Measurements from ENCODE around the gene TINAGL1. TPM values are rescaled to one million over a fixed set of nuclear protein-coding genes. Genes with fewer than 3 reads are reported as not detected.

The TINAGL1 gene
- total RNA-seq, 1 donor from 2014 or later: not detected

- intact Hi-C loops (cut with micrococcal nuclease): no loop called here
- H3K36me3 Mint-ChIP-seq (ENCODE audit: low read depth): no peaks in the 10 kb centered on the region
- H3K27me3 Mint-ChIP-seq (ENCODE audit: low read depth): peaks cover 36% of the 10 kb centered on the region
- H3K9me3 Mint-ChIP-seq: no peaks in the 10 kb centered on the region
- no peak for DNase-seq (ENCODE audit: low spot score)
- no peak overlapping the region for H3K4me3 Mint-ChIP-seq (ENCODE audit: low read depth)
- H3K4me1 Mint-ChIP-seq (ENCODE audit: low read depth): peaks cover 4% of the 10 kb centered on the region
- no peak overlapping the region for H3K27ac Mint-ChIP-seq
Observed at GRCh38 chr1:31614414-31615005, 38.2 kb downstream of the TINAGL1 start.

- no peak overlapping the region for H3K4me3 Mint-ChIP-seq (ENCODE audit: low read depth)
Observed at GRCh38 chr1:31615414-31615813, 39.1 kb downstream of the TINAGL1 start.

GRCh38 chr1:31615939-31616338, 39.6 kb downstream of the TINAGL1 start:
- H3K4me3 Mint-ChIP-seq (ENCODE audit: low read depth): no peak overlapping the region
- DNase-seq (ENCODE audit: low spot score): no peak
- intact Hi-C loops (cut with micrococcal nuclease): no loop called here
- no peaks in the 10 kb centered on the region for H3K9me3 Mint-ChIP-seq
- H3K36me3 Mint-ChIP-seq (ENCODE audit: low read depth): no peaks in the 10 kb centered on the region
- peaks cover 4% of the 10 kb centered on the region for H3K4me1 Mint-ChIP-seq (ENCODE audit: low read depth)
- H3K27ac Mint-ChIP-seq: no peak overlapping the region
- H3K27me3 Mint-ChIP-seq (ENCODE audit: low read depth): peaks cover 30% of the 10 kb centered on the region

More at GRCh38 chr1:31615414-31615813, 39.1 kb downstream of the TINAGL1 start:
- no peaks in the 10 kb centered on the region for H3K9me3 Mint-ChIP-seq
- H3K27ac Mint-ChIP-seq: no peak overlapping the region
- intact Hi-C loops (cut with micrococcal nuclease): no loop called here
- peaks cover 32% of the 10 kb centered on the region for H3K27me3 Mint-ChIP-seq (ENCODE audit: low read depth)
- DNase-seq (ENCODE audit: low spot score): no peak
- no peaks in the 10 kb centered on the region for H3K36me3 Mint-ChIP-seq (ENCODE audit: low read depth)
- H3K4me1 Mint-ChIP-seq (ENCODE audit: low read depth): peaks cover 4% of the 10 kb centered on the region

GRCh38 chr1:31617218-31617915, 41.1 kb downstream of the TINAGL1 start, which contains the start of gene HCRTR1:
TSS of gene HCRTR1 (plus strand) at chr1:31617689. CDS start at chr1:31619193, 1,504 bp downstream.
- no peak within 1 kb of the TSS for H3K4me3 Mint-ChIP-seq (ENCODE audit: low read depth)
- H3K27me3 Mint-ChIP-seq (ENCODE audit: low read depth): peaks cover 28% of the 10 kb centered on the region
- no peaks in the 10 kb centered on the region for H3K4me1 Mint-ChIP-seq (ENCODE audit: low read depth)
- no peak within 1 kb of the TSS for H3K27ac Mint-ChIP-seq
- no peaks in the 10 kb centered on the region for H3K9me3 Mint-ChIP-seq
- DNase-seq (ENCODE audit: low spot score): no peak
- intact Hi-C loops (cut with micrococcal nuclease): no loop called here
- no peaks in the 10 kb centered on the region for H3K36me3 Mint-ChIP-seq (ENCODE audit: low read depth)

- H3K4me1 Mint-ChIP-seq (ENCODE audit: low read depth): no peaks in the 10 kb centered on the region
- H3K9me3 Mint-ChIP-seq: no peaks in the 10 kb centered on the region
- intact Hi-C loops (cut with micrococcal nuclease): loop anchor here (1.0 kb wide), 1 partner anchor 54 kb away; no protein-coding TSS in a partner anchor
- H3K4me3 Mint-ChIP-seq (ENCODE audit: low read depth): no peak overlapping the region
- no peaks in the 10 kb centered on the region for H3K36me3 Mint-ChIP-seq (ENCODE audit: low read depth)
- H3K27ac Mint-ChIP-seq: no peak overlapping the region
- DNase-seq (ENCODE audit: low spot score): peak; percentile 23
- H3K27me3 Mint-ChIP-seq (ENCODE audit: low read depth): peaks cover 25% of the 10 kb centered on the region
Observed at GRCh38 chr1:31617916-31618746, 41.8 kb downstream of the TINAGL1 start.

GRCh38 chr1:31618916-31619846, 42.9 kb downstream of the TINAGL1 start:
- Mint-ChIP-seq H3K27ac (no peak overlapping the region), H3K9me3 (no peaks in the 10 kb centered on the region), H3K36me3 (ENCODE audit: low read depth) (no peaks in the 10 kb centered on the region), H3K27me3 (ENCODE audit: low read depth) (peaks cover 25% of the 10 kb centered on the region), H3K4me3 (ENCODE audit: low read depth) (no peak overlapping the region), H3K4me1 (ENCODE audit: low read depth) (no peaks in the 10 kb centered on the region)
- DNase-seq (ENCODE audit: low spot score): no peak
- intact Hi-C loops (cut with micrococcal nuclease): loop anchor here (1.0 kb wide), 1 partner anchor 55 kb away; no protein-coding TSS in a partner anchor

GRCh38 chr1:31620631-31621497, 44.5 kb downstream of the TINAGL1 start:
- Mint-ChIP-seq H3K36me3 (ENCODE audit: low read depth) (no peaks in the 10 kb centered on the region), H3K4me3 (ENCODE audit: low read depth) (no peak overlapping the region), H3K27ac (no peak overlapping the region), H3K9me3 (no peaks in the 10 kb centered on the region), H3K4me1 (ENCODE audit: low read depth) (peaks cover 5% of the 10 kb centered on the region), H3K27me3 (ENCODE audit: low read depth) (peaks cover 21% of the 10 kb centered on the region)
- intact Hi-C loops (cut with micrococcal nuclease): no loop called here
- no peak for DNase-seq (ENCODE audit: low spot score)

GRCh38 chr1:31621498-31621820, 45.1 kb downstream of the TINAGL1 start:
- Mint-ChIP-seq H3K9me3 (no peaks in the 10 kb centered on the region), H3K27ac (no peak overlapping the region), H3K4me1 (ENCODE audit: low read depth) (peaks cover 5% of the 10 kb centered on the region), H3K27me3 (ENCODE audit: low read depth) (peaks cover 16% of the 10 kb centered on the region), H3K36me3 (ENCODE audit: low read depth) (no peaks in the 10 kb centered on the region), H3K4me3 (ENCODE audit: low read depth) (no peak overlapping the region)
- intact Hi-C loops (cut with micrococcal nuclease): no loop called here
- no peak for DNase-seq (ENCODE audit: low spot score)

GRCh38 chr1:31621847-31622730, 45.8 kb downstream of the TINAGL1 start:
- no peak overlapping the region for H3K27ac Mint-ChIP-seq
- no peak for DNase-seq (ENCODE audit: low spot score)
- peaks cover 10% of the 10 kb centered on the region for H3K27me3 Mint-ChIP-seq (ENCODE audit: low read depth)
- H3K4me1 Mint-ChIP-seq (ENCODE audit: low read depth): peaks cover 5% of the 10 kb centered on the region
- intact Hi-C loops (cut with micrococcal nuclease): no loop called here
- H3K36me3 Mint-ChIP-seq (ENCODE audit: low read depth): no peaks in the 10 kb centered on the region
- no peaks in the 10 kb centered on the region for H3K9me3 Mint-ChIP-seq
- no peak overlapping the region for H3K4me3 Mint-ChIP-seq (ENCODE audit: low read depth)

- DNase-seq (ENCODE audit: low spot score): no peak
- Mint-ChIP-seq H3K4me1 (ENCODE audit: low read depth) (peaks cover 5% of the 10 kb centered on the region), H3K9me3 (no peaks in the 10 kb centered on the region), H3K36me3 (ENCODE audit: low read depth) (peaks cover 4% of the 10 kb centered on the region), H3K27me3 (ENCODE audit: low read depth) (peaks cover 7% of the 10 kb centered on the region), H3K27ac (no peak overlapping the region), H3K4me3 (ENCODE audit: low read depth) (no peak overlapping the region)
- intact Hi-C loops (cut with micrococcal nuclease): no loop called here
Observed at GRCh38 chr1:31623365-31623764, 47.0 kb downstream of the TINAGL1 start.

GRCh38 chr1:31624309-31624708, 48.0 kb downstream of the TINAGL1 start:
- DNase-seq (ENCODE audit: low spot score): no peak

More at GRCh38 chr1:31624309-31624708, 48.0 kb downstream of the TINAGL1 start:
- Mint-ChIP-seq H3K4me1 (ENCODE audit: low read depth) (peaks cover 5% of the 10 kb centered on the region), H3K36me3 (ENCODE audit: low read depth) (peaks cover 13% of the 10 kb centered on the region), H3K9me3 (no peaks in the 10 kb centered on the region), H3K4me3 (ENCODE audit: low read depth) (no peak overlapping the region), H3K27ac (no peak overlapping the region), H3K27me3 (ENCODE audit: low read depth) (no peaks in the 10 kb centered on the region)
- intact Hi-C loops (cut with micrococcal nuclease): no loop called here
